Erythroblast (primary cell): ENCODE results near the gene POLRMT.

ENCODE experiments used
- DNase-seq, 2 experiments: peaks; one replicate each; lab custom pipeline; 2025; lab: John Stamatoyannopoulos, UW
- GATA1 ChIP-seq: IDR thresholded peaks from 2 replicates; pipeline ENCODE4 v1.6.1; 2011; ENCODE audit warnings: low read depth, mild to moderate bottlenecking, control low read depth, low read length, moderate library complexity
- POLR2A ChIP-seq: IDR thresholded peaks from 2 replicates; pipeline ENCODE4 v1.6.1; 2011; ENCODE audit warnings: mild to moderate bottlenecking, low read length

POLRMT gene

DNA sequence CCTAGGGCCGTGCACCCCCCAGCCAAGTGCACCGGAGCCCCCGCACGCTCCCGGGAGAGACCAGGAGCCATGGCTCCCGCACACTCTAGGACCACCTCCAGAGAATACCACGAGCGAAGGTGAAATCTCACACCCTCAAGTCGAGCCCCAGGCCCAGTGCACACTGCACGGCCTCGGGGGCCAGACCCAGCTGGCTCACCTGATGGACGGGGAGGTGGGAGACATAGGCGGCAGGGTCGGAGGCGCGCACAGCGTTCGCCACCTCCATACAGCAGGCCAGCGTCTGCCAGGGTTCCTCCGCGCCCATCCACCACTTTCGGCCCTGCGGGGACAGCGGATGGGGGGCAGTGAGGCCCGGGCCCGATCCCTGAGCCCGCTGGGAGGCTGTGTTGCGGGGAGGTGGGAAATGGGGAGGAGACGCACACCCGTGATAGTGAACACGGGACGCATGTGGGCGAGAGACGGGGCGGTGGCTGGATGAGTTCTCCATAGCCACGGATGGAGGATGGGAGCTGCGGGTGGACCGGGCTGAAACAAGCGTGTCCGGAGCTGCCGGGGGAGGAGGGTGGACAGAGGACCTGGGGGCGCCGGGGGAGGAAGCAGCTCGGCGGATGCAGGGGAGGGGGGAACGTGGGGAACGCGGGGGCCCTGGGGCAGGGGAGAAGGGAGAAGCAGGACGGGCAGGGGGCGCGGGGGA lies 13.0 kb downstream of the POLRMT start:
- no peak for DNase-seq
- TF ChIP-seq GATA1 = no peak
- TF ChIP-seq POLR2A = no peak

DNA sequence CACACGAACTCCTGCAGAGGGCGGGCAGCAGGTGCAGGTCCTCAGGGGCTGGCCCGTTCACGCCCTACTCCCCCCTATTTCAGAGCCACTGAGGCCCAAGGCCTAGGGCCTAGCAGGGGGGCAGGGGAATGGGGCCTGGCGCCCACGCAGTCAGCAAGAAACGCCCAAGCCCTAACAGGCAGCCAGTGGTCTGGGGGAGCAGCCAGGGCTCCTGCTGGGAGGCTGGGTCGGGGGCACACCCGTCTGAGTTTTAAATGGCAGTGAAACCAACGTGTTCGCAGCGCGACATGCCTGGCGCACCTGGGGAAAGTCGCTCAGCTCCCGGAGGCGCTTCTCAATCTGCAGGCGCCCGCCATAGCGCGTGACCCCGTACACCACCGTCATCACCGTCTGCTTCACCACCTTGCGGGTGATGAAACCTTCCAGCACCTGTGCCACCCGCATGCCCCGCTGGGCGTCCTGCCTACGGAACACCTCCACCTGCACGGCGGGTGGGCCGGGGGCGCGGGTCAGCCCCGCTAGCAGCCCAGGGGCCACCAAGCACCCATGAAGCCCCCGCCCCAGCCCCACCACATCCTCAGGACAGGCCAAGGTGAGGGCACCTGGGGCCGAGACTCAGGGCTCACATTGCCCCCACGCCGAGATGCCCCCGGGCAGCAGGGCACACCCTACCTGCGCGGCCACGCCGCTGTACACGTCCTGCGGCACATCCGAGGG lies 13.9 kb downstream of the POLRMT start:
- DNase-seq = no peak
- no peak for TF ChIP-seq POLR2A
- no peak for TF ChIP-seq GATA1

DNA sequence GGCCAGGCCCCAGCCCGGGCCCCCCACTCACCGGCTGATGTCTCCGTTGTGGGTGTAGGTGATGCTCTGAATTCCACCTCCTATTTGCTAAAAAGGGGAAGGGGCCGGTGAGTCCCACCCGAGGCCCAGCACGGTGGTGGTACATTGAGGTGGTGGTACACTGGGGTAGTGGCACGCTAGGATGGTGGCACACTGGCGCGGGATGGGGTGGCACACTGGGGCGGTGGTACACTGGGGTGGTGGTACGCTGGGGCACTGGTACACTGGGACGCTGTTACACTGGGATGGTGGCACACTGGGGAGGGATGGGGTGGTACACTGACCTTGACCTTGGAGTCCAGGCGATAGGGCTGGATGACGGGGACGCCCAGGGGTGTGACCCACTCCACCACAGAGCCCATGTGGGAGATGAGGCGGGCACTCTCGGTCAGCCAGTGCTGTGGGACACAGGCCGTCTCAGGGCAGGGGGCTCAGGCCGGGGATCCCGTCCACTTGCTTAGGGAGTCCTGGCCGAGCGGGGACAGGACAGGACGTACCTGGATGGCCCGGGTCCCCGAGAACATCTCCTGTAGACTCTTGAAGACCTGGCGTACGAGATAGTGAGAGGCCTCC lies 14.6 kb downstream of the POLRMT start:
- no peak for DNase-seq

DNA sequence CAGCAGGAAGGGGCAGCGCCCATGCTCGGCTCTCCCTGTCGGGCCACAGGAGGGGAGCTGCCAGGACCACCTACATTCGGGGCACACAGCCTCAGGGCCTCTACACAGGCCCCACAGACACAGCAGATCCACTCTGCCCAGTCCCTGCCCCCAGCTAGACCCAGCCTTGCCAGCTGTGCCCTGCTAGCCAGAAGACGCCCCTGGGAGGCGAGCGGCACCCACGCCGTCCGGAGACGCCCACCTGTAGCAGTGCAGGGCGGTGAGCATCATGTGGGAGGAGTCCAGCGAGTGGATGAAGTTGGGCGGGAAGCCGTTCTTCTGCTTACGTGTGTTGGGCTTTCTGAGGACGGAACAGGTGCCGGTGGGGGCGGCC lies 15.1 kb downstream of the POLRMT start:
- TF ChIP-seq POLR2A = no peak
- TF ChIP-seq GATA1 = no peak
- DNase-seq = no peak

More for the DNA sequence above, 14.6 kb downstream of the POLRMT start:
- TF ChIP-seq POLR2A (no peak), GATA1 (no peak)

DNA sequence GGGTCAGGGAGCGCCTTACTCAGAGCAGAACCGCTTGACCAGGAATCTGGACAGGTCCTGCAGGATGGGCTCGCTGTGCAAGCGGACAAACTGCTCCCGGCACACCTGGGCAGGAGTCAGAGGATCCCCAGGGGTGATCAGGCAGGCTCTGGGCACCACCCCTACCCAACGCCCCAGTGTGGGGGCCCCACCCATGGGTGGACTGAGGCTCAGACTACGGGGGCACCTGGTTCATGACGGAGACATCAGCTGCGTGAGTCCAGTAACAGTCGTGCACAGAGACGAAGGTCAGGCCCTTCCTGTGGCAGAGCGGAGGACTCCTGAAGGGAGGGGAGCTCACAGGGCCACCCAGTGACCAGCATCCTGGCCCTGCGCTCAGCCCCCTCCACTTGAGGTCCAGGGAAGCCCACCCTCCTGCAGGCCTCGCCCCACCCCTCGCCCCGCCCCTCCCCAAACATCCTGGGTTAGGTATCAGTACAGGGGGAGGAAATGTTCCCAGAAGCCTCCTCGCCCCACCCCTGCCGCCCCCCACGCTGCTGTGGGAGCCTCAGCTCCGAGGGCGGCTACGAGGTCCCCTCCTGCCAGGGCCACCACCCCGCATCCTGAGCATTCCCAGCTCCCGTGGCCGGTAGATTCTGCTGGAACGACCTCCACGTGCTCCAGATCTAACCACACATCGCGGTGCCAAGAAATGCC lies 15.6 kb downstream of the POLRMT start:
- TF ChIP-seq POLR2A (no peak), GATA1 (no peak)
- DNase-seq = no peak

DNA sequence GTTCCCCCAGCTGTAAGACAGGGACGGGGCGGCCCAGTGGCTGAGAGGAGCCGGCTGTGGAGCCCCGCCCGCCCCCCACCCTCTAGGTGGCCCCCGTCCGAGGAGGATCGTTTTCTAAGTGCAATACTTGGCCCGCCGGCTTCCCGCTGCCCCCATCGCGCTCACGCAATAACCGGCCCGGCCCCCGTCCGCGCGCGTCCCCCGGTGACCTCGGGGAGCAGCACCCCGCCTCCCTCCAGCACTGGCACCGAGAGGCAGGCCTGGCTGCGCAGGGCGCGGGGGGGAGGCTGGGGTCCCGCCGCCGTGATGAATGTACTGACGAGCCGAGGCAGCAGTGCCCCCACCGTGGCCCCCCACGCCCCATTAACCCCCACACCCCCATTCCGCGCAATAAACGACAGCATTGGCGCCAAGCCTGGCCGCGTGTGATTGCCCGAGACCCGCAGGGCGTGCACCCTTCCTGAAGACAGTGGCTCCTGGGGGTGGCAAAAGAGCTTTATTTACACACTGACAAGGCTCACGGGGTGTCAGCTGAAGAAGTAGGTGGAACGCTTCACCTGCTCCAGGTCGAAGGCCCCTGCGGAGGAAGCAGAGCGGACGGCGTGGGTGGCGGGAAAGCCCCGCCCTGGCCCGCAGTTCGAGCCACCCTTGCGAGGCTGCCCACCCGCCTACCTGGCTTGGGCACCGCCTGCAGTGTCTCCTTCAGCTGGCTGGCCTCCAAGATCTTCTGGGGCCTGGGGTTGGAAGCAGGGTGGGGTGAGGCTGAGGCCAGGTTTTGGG lies 16.4 kb downstream of the POLRMT start:
- DNase-seq = no peak
- TF ChIP-seq POLR2A = no peak

DNA sequence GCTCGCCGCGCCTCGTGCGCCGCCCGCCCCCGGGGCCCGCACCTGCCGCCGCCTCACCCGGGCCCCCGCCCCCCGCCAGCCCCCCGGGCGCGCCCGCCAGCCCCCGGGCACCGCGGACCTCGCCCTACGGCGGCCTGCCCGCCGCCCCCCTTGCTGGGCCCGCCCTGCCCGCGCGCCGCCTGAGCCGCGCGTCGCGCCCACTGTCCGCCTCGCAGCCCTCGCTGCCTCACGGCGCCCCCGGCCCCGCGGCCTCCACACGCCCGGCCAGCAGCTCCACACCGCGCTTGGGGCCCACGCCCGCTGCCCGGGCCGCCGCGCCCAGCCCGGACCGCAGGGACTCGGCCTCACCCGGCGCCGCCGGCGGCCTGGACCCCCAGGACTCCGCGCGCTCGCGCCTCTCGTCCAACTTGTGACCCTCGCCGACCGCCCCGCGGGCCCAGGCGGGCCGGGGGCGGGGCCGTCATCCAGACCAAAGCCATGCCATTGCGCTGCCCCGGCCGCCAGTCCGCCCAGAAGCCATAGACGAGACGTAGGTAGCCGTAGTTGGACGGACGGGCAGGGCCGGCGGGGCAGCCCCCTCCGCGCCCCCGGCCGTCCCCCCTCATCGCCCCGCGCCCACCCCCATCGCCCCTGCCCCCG lies 17.2 kb downstream of the POLRMT start:
- no peak for DNase-seq
- TF ChIP-seq GATA1 = no peak
- no peak for TF ChIP-seq POLR2A

DNA sequence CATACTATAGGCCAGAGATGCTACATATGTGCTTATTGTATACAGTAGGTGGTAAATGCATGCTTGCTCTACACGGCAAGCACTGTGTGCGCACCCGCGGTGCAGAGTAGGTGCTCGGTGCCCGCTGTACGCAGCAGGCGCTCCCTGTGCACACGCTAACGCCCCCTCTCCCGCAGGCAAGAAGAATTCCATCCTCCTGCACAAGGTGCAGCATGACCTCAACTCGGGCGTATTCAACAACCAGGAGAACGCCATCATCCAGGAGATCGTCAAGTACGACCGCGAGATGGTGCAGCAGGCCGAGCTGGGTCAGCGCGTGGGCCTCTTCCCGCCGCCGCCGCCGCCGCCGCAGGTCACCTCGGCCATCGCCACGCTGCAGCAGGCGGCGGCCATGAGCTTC lies 17.7 kb downstream of the POLRMT start:
- DNase-seq = peak; percentile 48 to 58
- TF ChIP-seq GATA1 = no peak
- TF ChIP-seq POLR2A = no peak

DNA sequence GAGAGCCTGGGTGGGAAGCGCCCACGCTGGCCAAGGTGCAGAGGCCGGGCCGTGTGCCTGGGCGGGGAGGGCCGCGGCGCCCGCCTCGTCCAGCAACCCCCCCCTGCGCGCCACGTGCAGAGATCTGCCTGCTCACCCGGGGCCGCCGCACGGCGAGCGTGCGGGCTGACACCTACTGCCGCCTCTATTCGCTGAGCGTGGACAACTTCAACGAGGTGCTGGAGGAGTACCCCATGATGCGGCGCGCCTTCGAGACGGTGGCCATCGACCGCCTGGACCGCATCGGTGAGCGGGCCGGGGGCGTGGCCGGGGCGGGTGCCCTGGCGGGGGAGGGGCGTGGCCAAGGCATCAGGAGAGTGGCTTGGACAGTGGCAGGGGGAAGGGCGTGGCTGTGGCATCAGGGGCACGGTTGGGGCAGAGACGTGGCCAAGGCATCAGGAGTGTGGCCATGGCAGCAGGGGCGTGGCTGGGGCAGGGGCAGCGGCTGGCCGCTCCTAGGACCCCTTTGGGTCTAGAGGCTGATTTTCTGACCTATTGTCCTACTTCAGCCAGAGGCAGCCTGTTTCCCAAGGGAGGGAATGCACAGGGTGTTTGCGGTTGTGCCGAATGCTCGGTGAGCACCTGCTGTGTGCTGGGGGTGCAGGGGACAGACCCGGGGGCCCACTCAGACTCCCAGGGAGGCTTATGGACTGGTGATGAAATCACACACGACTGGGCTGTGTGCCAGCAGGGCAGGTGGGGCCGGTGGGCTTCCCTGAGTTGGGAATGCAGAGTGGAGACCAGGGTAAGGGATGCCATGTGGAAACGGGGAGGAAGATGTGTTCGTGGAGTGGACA lies 19.4 kb downstream of the POLRMT start:
- no peak for DNase-seq
- no peak for TF ChIP-seq POLR2A
- no peak for TF ChIP-seq GATA1

DNA sequence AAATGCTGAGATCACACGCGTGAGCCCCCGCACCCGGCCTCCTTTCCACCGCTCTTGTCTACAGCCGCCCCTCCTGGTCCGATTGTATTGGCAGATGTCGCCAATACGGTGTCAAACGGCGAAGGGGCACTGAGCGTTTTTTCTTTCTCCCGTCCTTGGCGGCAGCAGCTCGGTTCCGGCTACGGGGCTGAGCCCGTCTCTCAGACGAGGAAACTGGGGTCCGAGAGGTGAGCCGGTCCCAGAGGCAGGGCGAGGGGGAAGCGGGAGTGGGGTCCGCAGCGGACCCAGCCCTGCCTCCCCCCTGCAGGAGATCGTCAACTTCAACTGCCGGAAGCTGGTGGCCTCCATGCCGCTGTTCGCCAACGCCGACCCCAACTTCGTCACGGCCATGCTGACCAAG lies 20.4 kb downstream of the POLRMT start:
- TF ChIP-seq POLR2A (no peak), GATA1 (no peak)
- DNase-seq = no peak

DNA sequence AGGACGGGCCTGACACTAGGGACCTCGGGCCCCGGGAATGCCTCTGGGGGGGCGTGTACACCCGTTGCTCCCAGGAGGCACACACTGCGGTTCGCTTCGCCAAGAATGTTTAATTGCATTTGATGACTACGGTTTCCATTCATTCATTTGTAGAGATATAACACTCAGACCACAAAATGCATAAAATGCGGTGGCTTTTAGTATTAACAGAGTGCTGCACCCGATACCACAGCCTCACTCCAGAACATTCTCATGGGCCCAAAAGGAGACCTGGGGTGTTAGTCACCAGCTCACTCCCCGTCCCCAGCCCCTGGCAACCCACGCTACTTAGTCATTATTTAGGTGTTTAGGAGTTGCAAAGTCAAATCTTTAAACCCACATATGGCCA lies 21.9 kb downstream of the POLRMT start:
- DNase-seq = no peak
- TF ChIP-seq POLR2A (no peak), GATA1 (no peak)

DNA sequence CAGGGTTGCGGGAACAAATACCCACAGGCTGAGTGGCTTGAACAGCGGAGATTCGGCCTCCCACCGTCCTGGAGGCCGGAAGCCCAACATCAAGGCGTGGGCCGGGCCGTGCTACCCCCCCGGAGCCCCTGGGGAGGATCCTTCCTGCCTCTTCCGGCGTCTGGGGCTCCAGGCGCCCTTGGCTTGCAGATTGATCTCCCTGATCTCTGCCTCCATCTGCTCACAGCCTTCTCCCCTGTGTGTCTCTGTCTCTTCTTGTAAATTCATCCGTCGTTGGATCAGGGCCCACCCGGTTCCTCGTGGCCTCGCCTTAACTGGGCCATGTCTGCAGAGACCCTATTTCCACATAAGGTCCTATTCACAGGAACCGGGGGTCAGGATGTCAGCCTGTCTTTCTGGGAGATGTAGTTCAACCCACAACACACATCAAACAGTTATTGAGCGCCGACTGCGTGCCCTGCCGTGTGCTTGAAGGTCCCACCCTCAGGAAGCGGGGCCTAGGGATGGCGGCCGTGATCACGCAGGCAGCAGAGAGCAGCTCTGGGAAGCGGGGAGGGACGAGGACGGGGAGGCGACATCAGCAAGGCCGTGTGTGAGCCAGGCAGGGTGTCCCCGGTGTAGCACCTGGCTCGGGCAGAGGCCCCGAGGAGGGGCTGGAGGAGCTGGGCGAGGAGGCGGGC lies 22.4 kb downstream of the POLRMT start:
- DNase-seq = peak in 1 of 2 experiments; percentile 53
- TF ChIP-seq POLR2A = no peak
- TF ChIP-seq GATA1 = no peak
